ENCODE data around the gene SULT6B1.

SULT6B1 gene

GRCh38 chr2:37173741-37174140 is 14.7 kb downstream of the SULT6B1 start:
- TF ChIP-seq GATA2 (IDR thresholded peaks at IDR 0.05; ENCODE audit: low read depth, low read length): no peak
- no peak for TF ChIP-seq GATA3 (IDR thresholded peaks at IDR 0.05; ENCODE audit: low read depth, low read length)

- TF ChIP-seq GATA3 (IDR thresholded peaks at IDR 0.05; ENCODE audit: low read depth, low read length) (no peak), GATA2 (IDR thresholded peaks at IDR 0.05; ENCODE audit: low read depth, low read length) (no peak)
Measured at GRCh38 chr2:37171624-37171950, 16.9 kb downstream of the SULT6B1 start.

GRCh38 chr2:37168217-37168981 is 20.1 kb downstream of the SULT6B1 start:
- TF ChIP-seq GATA2 (IDR thresholded peaks at IDR 0.05; ENCODE audit: low read depth, low read length) (no peak), GATA3 (IDR thresholded peaks at IDR 0.05; ENCODE audit: low read depth, low read length) (no peak)

- no peak for TF ChIP-seq GATA3 (IDR thresholded peaks at IDR 0.05; ENCODE audit: low read depth, low read length)
Measured at GRCh38 chr2:37167636-37168180, 20.8 kb downstream of the SULT6B1 start.

- TF ChIP-seq GATA2 (IDR thresholded peaks at IDR 0.05; ENCODE audit: low read depth, low read length) (no peak), GATA3 (IDR thresholded peaks at IDR 0.05; ENCODE audit: low read depth, low read length) (no peak)
Measured at GRCh38 chr2:37164757-37165156, 23.7 kb downstream of the SULT6B1 start.

GRCh38 chr2:37156857-37157714 is 31.4 kb downstream of the SULT6B1 start, which contains the start of gene EIF2AK2:
EIF2AK2 (minus strand) TSS chr2:37156980; CDS start chr2:37147806, 9,174 bp downstream.
- TF ChIP-seq GATA2 (IDR thresholded peaks at IDR 0.05; ENCODE audit: low read depth, low read length) (no peak), GATA3 (IDR thresholded peaks at IDR 0.05; ENCODE audit: low read depth, low read length) (no peak)

- TF ChIP-seq GATA3 (IDR thresholded peaks at IDR 0.05; ENCODE audit: low read depth, low read length) (no peak), GATA2 (IDR thresholded peaks at IDR 0.05; ENCODE audit: low read depth, low read length) (no peak)
Measured at GRCh38 chr2:37156071-37156856, 32.2 kb downstream of the SULT6B1 start.

GRCh38 chr2:37154785-37155184 is 33.7 kb downstream of the SULT6B1 start:
- no peak for TF ChIP-seq GATA3 (IDR thresholded peaks at IDR 0.05; ENCODE audit: low read depth, low read length)
- TF ChIP-seq GATA2 (IDR thresholded peaks at IDR 0.05; ENCODE audit: low read depth, low read length): no peak

GRCh38 chr2:37153224-37153623 is 35.2 kb downstream of the SULT6B1 start:
- TF ChIP-seq GATA2 (IDR thresholded peaks at IDR 0.05; ENCODE audit: low read depth, low read length) (no peak), GATA3 (IDR thresholded peaks at IDR 0.05; ENCODE audit: low read depth, low read length) (no peak)

GRCh38 chr2:37149626-37150322 is 38.7 kb downstream of the SULT6B1 start:
- no peak for TF ChIP-seq GATA3 (IDR thresholded peaks at IDR 0.05; ENCODE audit: low read depth, low read length)
- no peak for TF ChIP-seq GATA2 (IDR thresholded peaks at IDR 0.05; ENCODE audit: low read depth, low read length)

GRCh38 chr2:37148325-37148724 is 40.1 kb downstream of the SULT6B1 start:
- TF ChIP-seq GATA2 (IDR thresholded peaks at IDR 0.05; ENCODE audit: low read depth, low read length) (no peak), GATA3 (IDR thresholded peaks at IDR 0.05; ENCODE audit: low read depth, low read length) (no peak)

- TF ChIP-seq GATA2 (IDR thresholded peaks at IDR 0.05; ENCODE audit: low read depth, low read length) (no peak), GATA3 (IDR thresholded peaks at IDR 0.05; ENCODE audit: low read depth, low read length) (no peak)
Measured at GRCh38 chr2:37146062-37146461, 42.4 kb downstream of the SULT6B1 start.

- TF ChIP-seq GATA2 (IDR thresholded peaks at IDR 0.05; ENCODE audit: low read depth, low read length) (no peak), GATA3 (IDR thresholded peaks at IDR 0.05; ENCODE audit: low read depth, low read length) (no peak)
Measured at GRCh38 chr2:37143974-37144373, 44.5 kb downstream of the SULT6B1 start.

Data from SH-SY5Y (cell line).